GM12878 (cell line): ENCODE results near the gene TIMM8A. TPM values are rescaled to one million over a fixed set of nuclear protein-coding genes. Genes with fewer than 3 reads are reported as not detected.
A peak's percentile ranks its signal among the peaks of the same experiment; 100 is the strongest.

Experiments used
- BACH1 ChIP-seq: fragments of 450-650 bp; IDR thresholded peaks from 2 replicates; pipeline ENCODE4 v1.6.1; 2017; ENCODE audit warnings: mild to moderate bottlenecking, borderline replicate concordance
- CBX5 ChIP-seq: sonication (generic); IDR thresholded peaks from 2 replicates; pipeline ENCODE4 v1.6.1; 2016; ENCODE audit warnings: low read depth, moderate library complexity, mild to moderate bottlenecking, inconsistent platforms
- EED ChIP-seq: sonication (generic); IDR thresholded peaks from 2 replicates; pipeline ENCODE4 v1.6.1; 2016; ENCODE audit warnings: antibody characterized with exemption, low read depth
- POLR2A ChIP-seq: IDR thresholded peaks from 2 replicates; pipeline ENCODE4 v1.6.1; 2011; ENCODE audit warnings: low read depth, mild to moderate bottlenecking, low read length
- RAD21 ChIP-seq: IDR thresholded peaks from 2 replicates; pipeline ENCODE4 v1.6.1; 2011; ENCODE audit warnings: mild to moderate bottlenecking, low read depth, low read length, moderate library complexity; ENCODE audit not compliant: insufficient read depth
- RB1 ChIP-seq: fragments of 450-650 bp; formaldehyde crosslinking; IDR thresholded peaks from 2 replicates; pipeline ENCODE4 v1.6.1; 2017; ENCODE audit warnings: mild to moderate bottlenecking, borderline replicate concordance
- RELA ChIP-seq: fragments of 450-650 bp; IDR thresholded peaks from 2 replicates; pipeline ENCODE4 v1.8.0; 2014; ENCODE audit warnings: borderline replicate concordance; ENCODE audit not compliant: partially characterized antibody
- RFX5 ChIP-seq: IDR thresholded peaks from 2 replicates; pipeline ENCODE4 v1.6.1; 2011; ENCODE audit warnings: low read depth, low read length, improper control_type of control experiment
- SIN3A ChIP-seq: IDR thresholded peaks from 2 replicates; pipeline ENCODE4 v1.6.1; 2012; ENCODE audit warnings: low read depth, low read length, improper control_type of control experiment
- SP1 ChIP-seq: IDR thresholded peaks from one replicate; pipeline ENCODE4 v1.6.1; 2011; ENCODE audit warnings: low read depth, low read length
- SPI1 ChIP-seq: IDR thresholded peaks from 2 replicates; pipeline ENCODE4 v1.6.1; 2011; ENCODE audit warnings: low read depth, mild to moderate bottlenecking, low read length, moderate library complexity, borderline replicate concordance; ENCODE audit not compliant: insufficient read depth
- SREBF1 ChIP-seq: IDR thresholded peaks from 2 replicates; pipeline ENCODE4 v1.6.1; 2012; ENCODE audit warnings: mild to moderate bottlenecking, low read length
- TCF3 ChIP-seq: IDR thresholded peaks from 2 replicates; pipeline ENCODE4 v1.6.1; 2012; ENCODE audit warnings: low read depth, mild to moderate bottlenecking, low read length, borderline replicate concordance; ENCODE audit not compliant: insufficient read depth
- ZZZ3 ChIP-seq: IDR thresholded peaks from 2 replicates; pipeline ENCODE4 v1.6.1; 2011; ENCODE audit warnings: low read depth; ENCODE audit not compliant: control insufficient read depth, insufficient read length
- polyA plus RNA-seq, 11 experiments: library from polyadenylated mRNA; depleted of rRNA in 4 of 11; unstranded in 6 of 11; stranded (reverse) in 5 of 11; fragments of >200 nt; fragmentation: Nextera tagmentation in 4 of 11; fragmentation: Illumina TruSeq in 1 of 11; extraction: Ambion mirVana in 4 of 11; extraction: Trizol in 1 of 11; gene quantifications; 1 replicate in 1 of 11; 2 replicates in 10 of 11; pipeline versions ENCODE4 v1.2.1 to v1.2.3, GENCODE V29; 2011 to 2016; ENCODE audit warnings: inconsistent platforms in 2 of 11, missing spikeins in 2 of 11, low read depth in 1 of 11
- total RNA-seq, 4 experiments: library from RNA; depleted of rRNA in 3 of 4; stranded (reverse); fragments of >200 nt in 3 of 4; fragmentation: Illumina TruSeq in 1 of 4; extraction: Trizol in 1 of 4; gene quantifications; 2 replicates each; pipeline versions ENCODE4 v1.2.1 to v1.2.3, GENCODE V29; 2013 to 2021
- TF ChIP-seq, protein P1 (sequence below): fragments of 450-650 bp; IDR thresholded peaks from 2 replicates; pipeline ENCODE4 v1.6.1; 2017; ENCODE audit warnings: mild to moderate bottlenecking, moderate library complexity
- TF ChIP-seq, protein P2 (sequence below): fragments of 450-650 bp; IDR thresholded peaks from 2 replicates; pipeline ENCODE4 v1.6.1; 2016; ENCODE audit warnings: mild to moderate bottlenecking, moderate library complexity, borderline replicate concordance
- TF ChIP-seq, protein P3 (sequence below): fragments of 450-650 bp; conservative IDR thresholded peaks from 2 replicates; pipeline ENCODE4 v1.6.1; 2017; ENCODE audit warnings: mild to moderate bottlenecking, moderate library complexity

The TIMM8A gene
- total and polyA plus RNA-seq, 10 of the 15 experiments (the other 5 are each of a cell fraction or from before 2014, with no cell fraction given), result 6.7 to 92.7 (median 26.5) TPM

DNA sequence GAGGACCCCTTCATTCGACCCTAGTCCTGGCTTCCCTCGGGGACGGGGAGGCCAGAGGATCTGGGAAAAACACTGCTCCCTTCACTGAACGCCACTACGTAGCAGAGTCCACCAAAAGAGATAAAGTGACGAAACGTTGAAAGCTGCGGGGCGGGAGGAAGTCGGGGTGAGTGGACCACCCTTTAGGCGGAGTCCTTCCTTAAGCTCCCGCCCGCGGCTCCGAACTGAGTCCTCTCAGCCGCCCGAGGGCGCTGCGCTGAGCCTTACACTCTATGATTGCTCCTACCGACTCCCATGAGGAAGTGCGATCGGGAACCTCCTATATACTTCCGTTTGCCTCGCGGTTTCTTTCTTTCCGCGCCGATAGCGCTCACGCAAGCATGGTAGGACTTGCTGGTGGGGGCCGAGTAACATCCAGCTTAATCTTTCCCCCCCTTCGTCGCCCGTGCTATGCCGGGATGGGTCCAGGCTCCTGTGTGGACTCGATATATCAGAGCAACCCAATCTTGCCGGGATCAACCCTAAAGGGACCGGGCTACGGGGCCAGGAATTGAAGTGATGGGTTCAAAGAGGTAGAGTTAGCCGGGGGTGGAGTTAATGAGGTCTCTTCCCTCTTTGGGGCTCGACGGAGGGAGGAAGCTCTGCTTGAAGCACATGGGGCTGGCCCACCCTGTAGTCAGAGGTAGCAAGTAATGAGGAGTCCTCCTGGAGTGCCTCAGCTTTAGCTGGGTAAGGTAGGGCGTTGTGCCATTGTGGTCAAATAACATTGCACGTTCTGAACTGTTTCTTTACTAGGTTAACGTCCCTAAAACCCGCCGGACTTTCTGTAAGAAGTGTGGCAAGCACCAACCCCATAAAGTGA, 42.4 kb upstream of the TIMM8A start, which contains the start of gene RPL36A (continued):
- TF ChIP-seq, protein P1, sequence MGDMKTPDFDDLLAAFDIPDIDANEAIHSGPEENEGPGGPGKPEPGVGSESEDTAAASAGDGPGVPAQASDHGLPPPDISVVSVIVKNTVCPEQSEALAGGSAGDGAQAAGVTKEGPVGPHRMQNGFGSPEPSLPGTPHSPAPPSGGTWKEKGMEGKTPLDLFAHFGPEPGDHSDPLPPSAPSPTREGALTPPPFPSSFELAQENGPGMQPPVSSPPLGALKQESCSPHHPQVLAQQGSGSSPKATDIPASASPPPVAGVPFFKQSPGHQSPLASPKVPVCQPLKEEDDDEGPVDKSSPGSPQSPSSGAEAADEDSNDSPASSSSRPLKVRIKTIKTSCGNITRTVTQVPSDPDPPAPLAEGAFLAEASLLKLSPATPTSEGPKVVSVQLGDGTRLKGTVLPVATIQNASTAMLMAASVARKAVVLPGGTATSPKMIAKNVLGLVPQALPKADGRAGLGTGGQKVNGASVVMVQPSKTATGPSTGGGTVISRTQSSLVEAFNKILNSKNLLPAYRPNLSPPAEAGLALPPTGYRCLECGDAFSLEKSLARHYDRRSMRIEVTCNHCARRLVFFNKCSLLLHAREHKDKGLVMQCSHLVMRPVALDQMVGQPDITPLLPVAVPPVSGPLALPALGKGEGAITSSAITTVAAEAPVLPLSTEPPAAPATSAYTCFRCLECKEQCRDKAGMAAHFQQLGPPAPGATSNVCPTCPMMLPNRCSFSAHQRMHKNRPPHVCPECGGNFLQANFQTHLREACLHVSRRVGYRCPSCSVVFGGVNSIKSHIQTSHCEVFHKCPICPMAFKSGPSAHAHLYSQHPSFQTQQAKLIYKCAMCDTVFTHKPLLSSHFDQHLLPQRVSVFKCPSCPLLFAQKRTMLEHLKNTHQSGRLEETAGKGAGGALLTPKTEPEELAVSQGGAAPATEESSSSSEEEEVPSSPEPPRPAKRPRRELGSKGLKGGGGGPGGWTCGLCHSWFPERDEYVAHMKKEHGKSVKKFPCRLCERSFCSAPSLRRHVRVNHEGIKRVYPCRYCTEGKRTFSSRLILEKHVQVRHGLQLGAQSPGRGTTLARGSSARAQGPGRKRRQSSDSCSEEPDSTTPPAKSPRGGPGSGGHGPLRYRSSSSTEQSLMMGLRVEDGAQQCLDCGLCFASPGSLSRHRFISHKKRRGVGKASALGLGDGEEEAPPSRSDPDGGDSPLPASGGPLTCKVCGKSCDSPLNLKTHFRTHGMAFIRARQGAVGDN, result peak; percentile 49; the same call in 1 of the 2 replicates
- TF ChIP-seq RAD21 (no peak), POLR2A (peak; percentile 98), TCF3 (no peak), EED (peak; percentile 64), RB1 (peak; percentile 80; the same call in 1 of the 2 replicates), SPI1 (peak; percentile 88), RFX5 (0 out of 2 replicates have a peak, but pooled peaks have one; percentile 22), ZZZ3 (no peak), CBX5 (peak; percentile 24; the same call in 1 of the 2 replicates), SIN3A (peak; percentile 84; the same call in 1 of the 2 replicates), SREBF1 (no peak), BACH1 (peak; percentile 54; the same call in 1 of the 2 replicates), RELA (peak; percentile 40), SP1 (no peak)
- TF ChIP-seq, protein P2, sequence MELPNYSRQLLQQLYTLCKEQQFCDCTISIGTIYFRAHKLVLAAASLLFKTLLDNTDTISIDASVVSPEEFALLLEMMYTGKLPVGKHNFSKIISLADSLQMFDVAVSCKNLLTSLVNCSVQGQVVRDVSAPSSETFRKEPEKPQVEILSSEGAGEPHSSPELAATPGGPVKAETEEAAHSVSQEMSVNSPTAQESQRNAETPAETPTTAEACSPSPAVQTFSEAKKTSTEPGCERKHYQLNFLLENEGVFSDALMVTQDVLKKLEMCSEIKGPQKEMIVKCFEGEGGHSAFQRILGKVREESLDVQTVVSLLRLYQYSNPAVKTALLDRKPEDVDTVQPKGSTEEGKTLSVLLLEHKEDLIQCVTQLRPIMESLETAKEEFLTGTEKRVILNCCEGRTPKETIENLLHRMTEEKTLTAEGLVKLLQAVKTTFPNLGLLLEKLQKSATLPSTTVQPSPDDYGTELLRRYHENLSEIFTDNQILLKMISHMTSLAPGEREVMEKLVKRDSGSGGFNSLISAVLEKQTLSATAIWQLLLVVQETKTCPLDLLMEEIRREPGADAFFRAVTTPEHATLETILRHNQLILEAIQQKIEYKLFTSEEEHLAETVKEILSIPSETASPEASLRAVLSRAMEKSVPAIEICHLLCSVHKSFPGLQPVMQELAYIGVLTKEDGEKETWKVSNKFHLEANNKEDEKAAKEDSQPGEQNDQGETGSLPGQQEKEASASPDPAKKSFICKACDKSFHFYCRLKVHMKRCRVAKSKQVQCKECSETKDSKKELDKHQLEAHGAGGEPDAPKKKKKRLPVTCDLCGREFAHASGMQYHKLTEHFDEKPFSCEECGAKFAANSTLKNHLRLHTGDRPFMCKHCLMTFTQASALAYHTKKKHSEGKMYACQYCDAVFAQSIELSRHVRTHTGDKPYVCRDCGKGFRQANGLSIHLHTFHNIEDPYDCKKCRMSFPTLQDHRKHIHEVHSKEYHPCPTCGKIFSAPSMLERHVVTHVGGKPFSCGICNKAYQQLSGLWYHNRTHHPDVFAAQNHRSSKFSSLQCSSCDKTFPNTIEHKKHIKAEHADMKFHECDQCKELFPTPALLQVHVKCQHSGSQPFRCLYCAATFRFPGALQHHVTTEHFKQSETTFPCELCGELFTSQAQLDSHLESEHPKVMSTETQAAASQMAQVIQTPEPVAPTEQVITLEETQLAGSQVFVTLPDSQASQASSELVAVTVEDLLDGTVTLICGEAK, result peak; percentile 76; the same call in 1 of the 2 replicates
- TF ChIP-seq, protein P3, sequence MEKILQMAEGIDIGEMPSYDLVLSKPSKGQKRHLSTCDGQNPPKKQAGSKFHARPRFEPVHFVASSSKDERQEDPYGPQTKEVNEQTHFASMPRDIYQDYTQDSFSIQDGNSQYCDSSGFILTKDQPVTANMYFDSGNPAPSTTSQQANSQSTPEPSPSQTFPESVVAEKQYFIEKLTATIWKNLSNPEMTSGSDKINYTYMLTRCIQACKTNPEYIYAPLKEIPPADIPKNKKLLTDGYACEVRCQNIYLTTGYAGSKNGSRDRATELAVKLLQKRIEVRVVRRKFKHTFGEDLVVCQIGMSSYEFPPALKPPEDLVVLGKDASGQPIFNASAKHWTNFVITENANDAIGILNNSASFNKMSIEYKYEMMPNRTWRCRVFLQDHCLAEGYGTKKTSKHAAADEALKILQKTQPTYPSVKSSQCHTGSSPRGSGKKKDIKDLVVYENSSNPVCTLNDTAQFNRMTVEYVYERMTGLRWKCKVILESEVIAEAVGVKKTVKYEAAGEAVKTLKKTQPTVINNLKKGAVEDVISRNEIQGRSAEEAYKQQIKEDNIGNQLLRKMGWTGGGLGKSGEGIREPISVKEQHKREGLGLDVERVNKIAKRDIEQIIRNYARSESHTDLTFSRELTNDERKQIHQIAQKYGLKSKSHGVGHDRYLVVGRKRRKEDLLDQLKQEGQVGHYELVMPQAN, result peak; percentile 60; the same call in 1 of the 2 replicates
